ENCODE measurements around the gene IL16. TPM values are rescaled to one million over a fixed set of nuclear protein-coding genes. Genes with fewer than 3 reads are reported as not detected.

IL16 gene
- total RNA-seq, 4 donors from 2014 or later, result 8.2 to 19.9 (median 13.7) TPM

DNA sequence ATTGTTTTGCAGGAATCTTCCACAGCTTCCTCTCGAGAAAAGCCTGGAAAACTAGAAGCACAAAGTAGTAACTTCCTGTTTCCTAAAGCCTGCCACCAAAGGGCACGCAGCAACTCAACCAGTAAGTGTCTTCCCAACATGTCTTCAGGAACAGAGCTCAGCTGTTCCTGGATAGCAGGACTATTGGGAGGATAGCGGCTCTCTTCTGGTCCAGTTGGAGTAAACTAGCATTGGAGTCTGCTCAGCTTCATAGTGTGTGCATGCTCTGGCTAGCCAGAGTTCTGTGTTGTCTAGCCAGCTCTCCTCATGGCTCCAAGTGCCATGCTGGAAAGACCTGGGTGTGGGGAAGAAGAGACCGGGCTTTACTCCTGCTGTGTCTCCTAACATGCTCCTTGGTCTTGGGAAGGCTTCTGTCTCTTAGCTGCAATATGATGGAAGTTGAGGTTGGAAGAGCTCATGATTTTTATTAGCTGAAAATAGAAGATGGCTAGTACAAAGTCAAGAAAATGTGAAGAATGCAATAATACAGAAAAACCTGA is 63.1 kb downstream of the IL16 start:
- TF ChIP-seq POLR2AphosphoS5 (IDR thresholded peaks at IDR 0.05), result no peak
- TF ChIP-seq, protein P1, sequence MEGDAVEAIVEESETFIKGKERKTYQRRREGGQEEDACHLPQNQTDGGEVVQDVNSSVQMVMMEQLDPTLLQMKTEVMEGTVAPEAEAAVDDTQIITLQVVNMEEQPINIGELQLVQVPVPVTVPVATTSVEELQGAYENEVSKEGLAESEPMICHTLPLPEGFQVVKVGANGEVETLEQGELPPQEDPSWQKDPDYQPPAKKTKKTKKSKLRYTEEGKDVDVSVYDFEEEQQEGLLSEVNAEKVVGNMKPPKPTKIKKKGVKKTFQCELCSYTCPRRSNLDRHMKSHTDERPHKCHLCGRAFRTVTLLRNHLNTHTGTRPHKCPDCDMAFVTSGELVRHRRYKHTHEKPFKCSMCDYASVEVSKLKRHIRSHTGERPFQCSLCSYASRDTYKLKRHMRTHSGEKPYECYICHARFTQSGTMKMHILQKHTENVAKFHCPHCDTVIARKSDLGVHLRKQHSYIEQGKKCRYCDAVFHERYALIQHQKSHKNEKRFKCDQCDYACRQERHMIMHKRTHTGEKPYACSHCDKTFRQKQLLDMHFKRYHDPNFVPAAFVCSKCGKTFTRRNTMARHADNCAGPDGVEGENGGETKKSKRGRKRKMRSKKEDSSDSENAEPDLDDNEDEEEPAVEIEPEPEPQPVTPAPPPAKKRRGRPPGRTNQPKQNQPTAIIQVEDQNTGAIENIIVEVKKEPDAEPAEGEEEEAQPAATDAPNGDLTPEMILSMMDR (IDR thresholded peaks at IDR 0.05), result no peak
- TF ChIP-seq EP300 (IDR thresholded peaks at IDR 0.05), result no peak
- no peak for TF ChIP-seq POLR2A (IDR thresholded peaks at IDR 0.05)
- H3K27ac ChIP-seq, result no peak overlapping the region
- no peak overlapping the region for H3K4me3 ChIP-seq
- no peaks in the 10 kb centered on the region for H3K36me3 ChIP-seq
- no peaks in the 10 kb centered on the region for H3K27me3 ChIP-seq
- no peak for DNase-seq (ENCODE audit: low spot score in 2 of 2)
- WGBS, result 71% methylated on average over 4 of the region's 4 CpGs
- peaks cover 6% of the 10 kb centered on the region for H3K4me1 ChIP-seq
- no peaks in the 10 kb centered on the region for H3K9me3 ChIP-seq

DNA sequence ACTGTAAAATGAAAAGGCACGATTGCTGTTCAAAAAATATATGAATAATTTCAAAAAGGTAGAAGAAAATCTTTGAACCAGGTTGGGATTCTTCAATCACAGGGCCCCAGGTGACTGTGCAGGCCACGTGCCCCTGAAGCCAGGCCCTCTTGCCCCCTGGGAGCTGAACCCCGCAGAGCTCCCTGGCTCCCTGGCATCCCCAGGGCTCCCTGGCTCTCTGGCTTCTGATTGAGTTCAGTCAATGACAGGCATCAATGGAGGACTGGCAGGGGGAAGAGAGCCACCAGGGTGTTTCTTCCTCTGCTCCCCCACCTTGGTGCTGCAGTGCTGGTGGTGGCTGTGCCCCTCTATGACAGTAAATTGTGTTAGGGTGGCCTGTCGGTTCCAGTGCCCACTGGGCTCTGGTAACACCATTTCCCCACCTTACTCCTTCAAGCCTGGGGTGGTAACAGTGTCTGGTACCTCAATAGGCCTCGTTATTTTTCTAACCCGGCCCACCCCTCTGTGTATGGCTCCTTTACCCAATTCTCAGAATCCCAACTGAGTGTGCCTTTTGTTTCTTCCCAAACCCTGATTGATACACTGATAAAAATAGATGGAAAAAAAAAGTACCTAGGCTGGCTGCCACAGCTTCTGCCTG is 64.6 kb downstream of the IL16 start:
- no peak overlapping the region for H3K27ac ChIP-seq
- H3K36me3 ChIP-seq, result no peaks in the 10 kb centered on the region
- 94% methylated on average over 6 of the region's 6 CpGs for WGBS
- no peaks in the 10 kb centered on the region for H3K9me3 ChIP-seq
- DNase-seq (ENCODE audit: low spot score in 2 of 2), result no peak
- no peaks in the 10 kb centered on the region for H3K27me3 ChIP-seq
- H3K4me1 ChIP-seq, result peaks cover 14% of the 10 kb centered on the region
- no peak for TF ChIP-seq POLR2AphosphoS5 (IDR thresholded peaks at IDR 0.05)
- TF ChIP-seq, protein P1 (IDR thresholded peaks at IDR 0.05), result no peak
- no peak for TF ChIP-seq EP300 (IDR thresholded peaks at IDR 0.05)
- no peak for TF ChIP-seq POLR2A (IDR thresholded peaks at IDR 0.05)
- H3K4me3 ChIP-seq, result no peak overlapping the region

DNA sequence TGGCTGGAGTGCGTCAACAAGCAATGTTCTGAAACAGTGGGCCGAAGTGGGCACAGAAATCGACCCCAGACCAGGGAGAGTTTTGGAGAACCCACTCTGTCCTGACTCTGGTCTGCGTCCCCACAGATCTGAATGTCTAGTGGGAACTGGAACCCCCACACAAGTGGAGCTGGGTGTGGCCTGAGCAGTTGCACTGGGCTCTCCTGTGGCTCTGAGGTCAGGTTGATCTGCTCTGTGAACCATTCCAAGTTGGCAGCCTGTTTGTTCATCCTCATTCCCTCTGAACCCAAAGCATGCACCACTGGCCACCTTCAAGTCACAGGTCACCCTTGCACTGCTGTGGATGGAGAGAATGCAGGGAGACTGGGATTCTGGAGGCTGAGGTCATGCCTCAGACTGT is 66.8 kb downstream of the IL16 start:
- Histone ChIP-seq H3K36me3 (no peaks in the 10 kb centered on the region), H3K4me1 (peaks cover 16% of the 10 kb centered on the region), H3K27me3 (no peaks in the 10 kb centered on the region), H3K9me3 (no peaks in the 10 kb centered on the region), H3K4me3 (no peak overlapping the region), H3K27ac (no peak overlapping the region)
- WGBS, result 94% methylated on average over 4 of the region's 4 CpGs
- TF ChIP-seq POLR2AphosphoS5 (IDR thresholded peaks at IDR 0.05), result no peak
- no peak for TF ChIP-seq EP300 (IDR thresholded peaks at IDR 0.05)
- TF ChIP-seq, protein P1 (IDR thresholded peaks at IDR 0.05), result no peak
- no peak for TF ChIP-seq POLR2A (IDR thresholded peaks at IDR 0.05)
- DNase-seq (ENCODE audit: low spot score in 2 of 2), result no peak

DNA sequence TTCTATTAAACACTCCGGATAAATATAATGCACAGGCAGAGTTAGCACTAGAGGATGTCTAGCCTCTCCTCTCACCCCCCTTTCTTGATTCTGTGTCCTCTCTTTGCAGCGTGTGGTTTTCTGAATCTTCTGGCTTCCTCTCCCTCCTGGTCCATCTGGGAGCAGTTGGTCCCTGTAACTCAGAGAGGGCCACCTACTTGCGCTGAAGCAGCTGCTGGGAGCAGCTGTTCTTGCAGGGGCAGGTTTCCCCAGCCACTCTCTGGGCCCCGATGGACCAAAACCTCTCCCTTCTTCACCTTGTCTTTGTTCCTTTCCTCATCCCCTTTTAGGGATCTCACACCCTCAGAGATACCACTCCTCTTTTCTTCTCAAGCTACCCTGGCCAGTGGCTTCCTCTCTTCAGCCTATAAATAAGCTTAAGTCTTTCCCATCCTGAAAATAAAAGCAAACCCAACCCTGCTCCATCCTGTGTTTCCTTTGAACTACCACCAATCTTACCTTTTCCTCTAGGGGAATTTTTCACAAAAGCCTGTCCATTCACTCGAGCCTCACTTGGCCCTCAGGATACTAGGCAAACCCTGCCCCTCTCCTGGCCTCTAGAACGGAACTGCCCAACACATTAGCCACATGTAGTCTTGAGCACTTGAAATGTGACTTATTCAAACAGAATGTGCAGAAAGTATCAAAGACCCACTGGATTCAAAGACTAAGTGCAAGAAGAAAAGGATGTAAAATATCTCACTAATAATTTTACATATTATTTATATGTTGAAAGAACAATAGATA is 67.6 kb downstream of the IL16 start:
- H3K27me3 ChIP-seq, result no peaks in the 10 kb centered on the region
- H3K27ac ChIP-seq, result no peak overlapping the region
- H3K4me1 ChIP-seq, result peaks cover 16% of the 10 kb centered on the region
- H3K9me3 ChIP-seq, result no peaks in the 10 kb centered on the region
- no peak overlapping the region for H3K4me3 ChIP-seq
- DNase-seq (ENCODE audit: low spot score in 2 of 2), result no peak
- no peak for TF ChIP-seq POLR2A (IDR thresholded peaks at IDR 0.05)
- no peak for TF ChIP-seq POLR2AphosphoS5 (IDR thresholded peaks at IDR 0.05)
- TF ChIP-seq, protein P1 (IDR thresholded peaks at IDR 0.05), result no peak
- TF ChIP-seq EP300 (IDR thresholded peaks at IDR 0.05), result no peak
- H3K36me3 ChIP-seq, result no peaks in the 10 kb centered on the region
- 72% methylated on average over 6 of the region's 6 CpGs for WGBS
